Hypothalamus (tissue), 51 donors: ENCODE data around the gene DSCAML1.
"Not testable (repeated sequence)": the region's sequence is repeated elsewhere in the genome, so short reads cannot be mapped to it uniquely, and the experiment has no call there.

Experiments
- DNase-seq, 51 donors: peaks; one replicate each; lab custom pipeline; 2025; lab: John Stamatoyannopoulos, UW

DSCAML1 gene

GRCh38 chr11:117410238-117410637 is 386.8 kb downstream of the DSCAML1 start:
- no peak for DNase-seq

- DNase-seq: no peak
Observed at GRCh38 chr11:117409511-117409910, 387.5 kb downstream of the DSCAML1 start.

GRCh38 chr11:117408356-117408755 is 388.7 kb downstream of the DSCAML1 start:
- DNase-seq: no peak

- no peak for DNase-seq
Observed at GRCh38 chr11:117407016-117407415, 390.0 kb downstream of the DSCAML1 start.

GRCh38 chr11:117405898-117406297 is 391.1 kb downstream of the DSCAML1 start:
- DNase-seq: not testable (repeated sequence)

GRCh38 chr11:117399100-117399840 is 397.7 kb downstream of the DSCAML1 start:
- DNase-seq: not testable (repeated sequence)

- DNase-seq: not testable (repeated sequence)
Observed at GRCh38 chr11:117398618-117399017, 398.4 kb downstream of the DSCAML1 start.

- DNase-seq: peak in 1 of 51 donors; percentile 44
Observed at GRCh38 chr11:117396970-117397369, 400.0 kb downstream of the DSCAML1 start.

GRCh38 chr11:117395476-117395875 is 401.5 kb downstream of the DSCAML1 start:
- no peak for DNase-seq

GRCh38 chr11:117394221-117394925 is 402.6 kb downstream of the DSCAML1 start:
- DNase-seq: no peak

- no peak for DNase-seq
Observed at GRCh38 chr11:117392979-117393378, 404.0 kb downstream of the DSCAML1 start.

- DNase-seq: no peak
Observed at GRCh38 chr11:117392001-117392690, 404.9 kb downstream of the DSCAML1 start.

GRCh38 chr11:117391181-117391580 is 405.8 kb downstream of the DSCAML1 start:
- no peak for DNase-seq

GRCh38 chr11:117390743-117391142 is 406.3 kb downstream of the DSCAML1 start:
- DNase-seq: no peak

GRCh38 chr11:117387992-117388755 is 408.8 kb downstream of the DSCAML1 start:
- DNase-seq: no peak

- DNase-seq: no peak
Observed at GRCh38 chr11:117385906-117386305, 411.1 kb downstream of the DSCAML1 start.

- DNase-seq: peak in 1 of 51 donors; percentile 7
Observed at GRCh38 chr11:117385471-117385870, 411.5 kb downstream of the DSCAML1 start.

- peak in 2 of 51 donors; percentile 14 to 29 for DNase-seq
Observed at GRCh38 chr11:117384045-117384444, 413.0 kb downstream of the DSCAML1 start.

GRCh38 chr11:117382746-117383145 is 414.3 kb downstream of the DSCAML1 start:
- no peak for DNase-seq

- DNase-seq: no peak
Observed at GRCh38 chr11:117381481-117382387, 415.3 kb downstream of the DSCAML1 start.
